ENCODE data around the gene ABCA12.

Gene ABCA12

GRCh38 chr2:215052404-215052803, 86.0 kb downstream of the ABCA12 start:
- no peak for DNase-seq (ENCODE audit: extremely low read depth in 1 of 2, low read depth in 1 of 2)

- DNase-seq (ENCODE audit: extremely low read depth in 1 of 2, low read depth in 1 of 2) = no peak
These were observed 89.1 kb downstream of the ABCA12 start for GRCh38 chr2:215049341-215049740.

- DNase-seq (ENCODE audit: extremely low read depth in 1 of 2, low read depth in 1 of 2) = no peak
These were observed 100.0 kb downstream of the ABCA12 start for GRCh38 chr2:215038421-215038820.

- no peak for DNase-seq (ENCODE audit: extremely low read depth in 1 of 2, low read depth in 1 of 2)
These were observed 102.1 kb downstream of the ABCA12 start for GRCh38 chr2:215036314-215036713.

DNA sequence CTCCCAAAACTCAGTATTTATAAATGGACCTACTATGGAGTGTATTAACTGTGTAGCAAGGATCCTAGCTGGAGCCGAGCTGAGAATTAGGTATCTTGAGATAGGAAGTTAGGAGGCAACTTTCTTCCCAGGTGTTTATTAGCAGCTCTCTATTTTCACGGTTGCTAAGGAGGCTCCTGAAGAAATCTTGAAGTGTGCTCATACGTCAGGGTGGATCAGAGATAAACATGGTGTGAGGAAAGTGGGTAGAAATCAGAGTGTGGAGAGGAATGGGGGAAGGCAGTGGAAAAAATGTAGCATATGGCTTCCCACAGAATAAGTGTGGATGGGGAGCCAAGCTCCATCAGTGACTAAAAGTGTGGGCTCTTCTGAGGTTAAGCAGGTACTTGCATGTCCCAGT, 104.3 kb downstream of the ABCA12 start:
- DNase-seq (ENCODE audit: extremely low read depth in 1 of 2, low read depth in 1 of 2) = no peak

GRCh38 chr2:215032153-215032552, 106.3 kb downstream of the ABCA12 start:
- no peak for DNase-seq (ENCODE audit: extremely low read depth in 1 of 2, low read depth in 1 of 2)

- DNase-seq (ENCODE audit: extremely low read depth in 1 of 2, low read depth in 1 of 2) = no peak
These were observed 107.1 kb downstream of the ABCA12 start for GRCh38 chr2:215031321-215031720.

DNA sequence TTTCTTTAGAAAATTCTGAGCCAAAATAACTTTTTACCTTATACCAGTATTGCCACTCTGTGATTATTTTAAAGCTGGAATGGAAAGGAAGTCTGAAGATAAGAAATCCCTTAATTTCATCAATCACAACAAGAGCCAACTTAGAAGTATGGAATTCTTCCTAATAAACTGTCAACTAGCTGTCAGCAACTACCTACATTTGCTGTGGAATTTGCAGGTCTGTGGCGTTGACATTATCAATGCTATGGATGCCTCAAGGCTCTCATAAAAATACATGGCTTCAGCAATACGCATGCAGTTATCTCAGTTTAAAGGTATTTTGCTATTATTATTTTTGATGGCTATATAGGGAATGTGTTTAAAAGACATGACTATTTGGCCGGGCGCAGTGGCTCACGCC, 108.5 kb downstream of the ABCA12 start:
- DNase-seq (ENCODE audit: extremely low read depth in 1 of 2, low read depth in 1 of 2) = no peak

GRCh38 chr2:215028231-215028630, 110.2 kb downstream of the ABCA12 start:
- DNase-seq (ENCODE audit: extremely low read depth in 1 of 2, low read depth in 1 of 2) = no peak

DNA sequence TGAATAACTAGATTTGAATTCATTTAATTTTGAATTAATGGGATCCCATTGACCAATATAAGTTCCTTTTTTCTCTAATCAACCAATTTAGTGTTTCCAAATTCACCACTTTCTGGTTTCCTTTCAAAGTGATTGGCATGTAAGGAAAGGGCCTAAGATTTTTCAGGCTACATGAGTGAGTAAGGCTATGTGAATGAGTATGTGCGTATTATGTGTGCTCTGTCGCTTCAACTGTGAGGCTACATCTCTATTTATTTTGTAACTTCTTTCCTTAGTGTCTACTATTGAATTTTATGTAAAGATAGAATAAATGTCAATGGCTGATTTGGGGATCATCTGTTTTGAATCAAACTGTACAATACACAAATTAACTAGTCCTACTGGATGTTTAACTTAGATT, 110.6 kb downstream of the ABCA12 start:
- DNase-seq (ENCODE audit: extremely low read depth in 1 of 2, low read depth in 1 of 2) = no peak

- DNase-seq (ENCODE audit: extremely low read depth in 1 of 2, low read depth in 1 of 2) = no peak
These were observed 115.5 kb downstream of the ABCA12 start for GRCh38 chr2:215022910-215023309.

DNA sequence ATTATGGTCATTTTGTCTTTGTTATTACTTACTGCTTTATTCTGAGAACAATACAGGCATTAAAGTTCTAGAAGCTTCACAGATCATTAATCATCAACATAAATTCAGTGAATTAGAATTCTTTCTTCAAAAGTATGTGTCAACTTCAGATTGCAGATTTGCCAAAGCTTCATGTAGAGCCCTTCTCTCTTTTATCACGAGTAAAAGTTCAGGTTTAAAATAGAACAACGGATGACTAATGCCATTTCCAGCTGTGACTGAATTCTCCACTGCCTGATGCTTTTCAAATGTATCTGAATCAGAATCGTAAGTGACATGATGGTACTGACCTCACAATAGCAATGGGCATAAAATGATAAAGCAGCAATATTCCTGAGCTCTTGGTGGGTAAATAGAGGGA, 116.0 kb downstream of the ABCA12 start:
- no peak for DNase-seq (ENCODE audit: extremely low read depth in 1 of 2, low read depth in 1 of 2)

DNA sequence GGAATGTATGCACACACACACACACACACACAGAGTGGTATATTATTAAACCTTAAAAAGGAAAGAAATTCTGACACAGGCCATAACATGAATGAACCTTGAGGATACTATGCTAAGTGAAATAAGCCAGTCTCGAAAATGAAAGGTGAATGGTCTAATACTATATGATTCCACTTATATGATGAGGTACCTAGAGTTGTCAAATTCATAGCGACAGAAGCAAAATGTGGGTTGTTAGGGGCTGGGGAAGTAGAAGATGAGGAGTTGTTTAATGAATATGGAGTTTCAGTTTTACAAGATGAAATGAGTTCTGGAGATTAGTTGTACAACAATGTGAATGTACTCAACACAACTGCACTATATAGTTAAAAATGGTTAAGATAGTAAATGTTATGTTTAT, 118.1 kb downstream of the ABCA12 start:
- DNase-seq (ENCODE audit: extremely low read depth in 1 of 2, low read depth in 1 of 2) = no peak

- no peak for DNase-seq (ENCODE audit: extremely low read depth in 1 of 2, low read depth in 1 of 2)
These were observed 118.8 kb downstream of the ABCA12 start for GRCh38 chr2:215019521-215020145.

DNA sequence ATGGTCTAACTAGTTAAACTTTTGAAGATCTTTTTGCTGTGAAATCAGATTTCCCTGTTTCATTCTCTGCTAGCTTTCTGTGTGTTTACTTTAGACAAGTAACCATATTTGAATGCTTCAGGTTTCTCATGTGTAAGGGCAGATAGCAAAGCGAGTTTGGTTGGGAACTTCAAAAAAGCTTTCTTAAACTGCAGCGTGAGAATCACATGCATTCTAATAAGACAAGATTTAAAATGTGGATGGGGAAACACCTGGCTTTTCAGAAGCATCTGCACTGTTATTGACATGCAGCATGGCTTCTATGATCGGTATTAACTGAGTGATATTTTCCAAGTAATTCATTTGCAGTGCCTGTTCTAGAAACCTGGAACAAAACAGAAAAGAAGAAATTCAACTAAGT, 119.3 kb downstream of the ABCA12 start:
- no peak for DNase-seq (ENCODE audit: extremely low read depth in 1 of 2, low read depth in 1 of 2)

- no peak for DNase-seq (ENCODE audit: extremely low read depth in 1 of 2, low read depth in 1 of 2)
These were observed 123.0 kb downstream of the ABCA12 start for GRCh38 chr2:215015421-215015820.

GRCh38 chr2:215010390-215010789, 128.0 kb downstream of the ABCA12 start:
- DNase-seq (ENCODE audit: extremely low read depth in 1 of 2, low read depth in 1 of 2) = no peak

- no peak for DNase-seq (ENCODE audit: extremely low read depth in 1 of 2, low read depth in 1 of 2)
These were observed 135.4 kb downstream of the ABCA12 start for GRCh38 chr2:215003001-215003400.

DNA sequence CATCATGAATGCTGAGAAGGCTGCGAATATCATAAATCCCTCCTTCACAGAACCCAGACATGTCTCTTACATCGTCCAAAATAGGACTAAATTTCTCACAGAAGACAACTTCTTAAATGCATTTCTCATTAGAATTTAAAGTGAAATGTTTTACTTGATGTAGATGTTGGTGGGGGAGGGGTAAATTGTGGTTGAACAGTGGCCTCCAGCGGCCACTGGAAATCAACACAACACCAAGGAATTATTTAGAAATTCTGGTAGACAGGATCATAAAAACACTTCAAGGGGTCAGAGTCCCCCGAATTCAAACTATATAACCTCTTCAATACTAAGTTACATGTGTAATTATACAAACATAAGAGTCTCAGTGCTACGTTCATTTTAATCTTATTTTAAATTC, 135.9 kb downstream of the ABCA12 start:
- no peak for DNase-seq (ENCODE audit: extremely low read depth in 1 of 2, low read depth in 1 of 2)

DNA sequence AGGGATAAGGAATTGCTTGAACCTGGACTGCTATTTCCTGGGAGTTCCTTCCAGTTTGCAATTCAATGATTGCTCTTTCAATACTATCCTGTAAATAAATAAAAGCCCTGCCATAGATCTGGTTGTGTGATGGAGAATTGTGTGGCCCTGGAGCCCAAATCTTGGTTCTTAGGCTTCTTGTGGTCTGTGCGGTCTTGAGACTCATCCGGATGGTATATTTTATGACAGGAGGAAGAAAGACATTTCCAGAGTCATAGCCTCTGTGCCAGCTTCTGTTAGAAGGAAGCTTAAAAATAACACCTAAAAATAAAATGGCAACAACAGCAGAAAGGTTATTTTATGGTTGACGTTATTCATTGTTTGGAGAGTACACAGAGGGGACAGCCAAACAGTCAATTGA, 137.7 kb downstream of the ABCA12 start:
- DNase-seq (ENCODE audit: extremely low read depth in 1 of 2, low read depth in 1 of 2) = no peak

- DNase-seq (ENCODE audit: extremely low read depth in 1 of 2, low read depth in 1 of 2) = no peak
These were observed 142.3 kb downstream of the ABCA12 start for GRCh38 chr2:214995926-214996670.

GRCh38 chr2:214995409-214995808, 143.0 kb downstream of the ABCA12 start:
- DNase-seq (ENCODE audit: extremely low read depth in 1 of 2, low read depth in 1 of 2) = no peak

DNA sequence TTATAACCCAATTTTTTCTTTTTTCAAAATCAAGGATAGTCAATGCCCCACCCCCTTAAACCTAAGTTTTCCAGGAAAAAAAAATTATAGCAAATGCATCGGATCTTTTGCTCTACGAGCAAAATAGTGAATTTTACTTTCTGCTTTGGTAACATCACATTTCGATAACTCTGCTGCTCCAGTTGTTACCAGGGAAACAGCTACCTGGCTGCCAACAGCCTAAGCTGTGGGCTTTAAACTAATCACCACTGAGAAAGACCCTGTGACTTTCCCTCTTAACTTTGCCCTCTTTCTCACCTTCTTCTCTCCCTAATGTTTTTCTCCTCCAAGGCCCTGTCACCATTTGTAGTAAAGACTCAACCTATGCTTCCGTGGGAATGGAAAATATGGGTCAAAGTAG, 145.5 kb downstream of the ABCA12 start:
- DNase-seq (ENCODE audit: extremely low read depth in 1 of 2, low read depth in 1 of 2) = no peak

Data from stimulated activated CD8-positive, alpha-beta memory T cell treated with anti-CD3 and anti-CD28 coated beads, Interleukin-7, amount 100 ng/mL, for 48 hours (primary cell).